Breast epithelium (tissue), 3 donors: ENCODE results near the gene WDR18.

ENCODE experiments used
- POLR2A ChIP-seq: fragments of 450-650 bp; IDR thresholded peaks from one replicate; pipeline ENCODE4 v1.6.1; 2016; ENCODE audit warnings: antibody characterized with exemption, mild to moderate bottlenecking, moderate library complexity
- POLR2AphosphoS5 ChIP-seq, 3 donors: sonication (generic); formaldehyde crosslinking; IDR thresholded peaks; one replicate each; pipeline ENCODE4 v1.6.1; 2017; ENCODE audit warnings: antibody characterized with exemption in 3 of 3
- TF ChIP-seq, protein P1 (sequence below), 3 donors: fragments of 450-650 bp; IDR thresholded peaks; one replicate each; pipeline ENCODE4 v1.5.1; 2016 to 2017; ENCODE audit warnings: antibody characterized with exemption in 3 of 3, mild to moderate bottlenecking in 3 of 3, moderate library complexity in 3 of 3

DNA sequence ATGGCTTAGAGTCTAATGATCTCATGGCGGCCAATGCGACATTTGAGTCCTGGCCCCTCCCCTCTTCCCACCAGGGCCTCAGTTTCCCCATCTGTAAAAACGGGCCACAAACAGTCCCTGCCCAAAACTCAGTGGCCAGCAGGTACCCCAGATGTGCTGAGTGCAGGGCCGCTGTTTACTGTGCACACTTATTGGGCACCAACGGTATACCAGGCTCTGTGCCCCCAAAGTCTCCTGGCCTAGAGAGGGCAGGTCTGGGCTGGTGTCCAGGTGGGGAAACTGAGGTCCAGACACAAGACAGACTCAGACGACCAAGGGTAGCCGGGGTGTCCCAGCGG, 23.6 kb upstream of the WDR18 start:
- TF ChIP-seq, protein P1, sequence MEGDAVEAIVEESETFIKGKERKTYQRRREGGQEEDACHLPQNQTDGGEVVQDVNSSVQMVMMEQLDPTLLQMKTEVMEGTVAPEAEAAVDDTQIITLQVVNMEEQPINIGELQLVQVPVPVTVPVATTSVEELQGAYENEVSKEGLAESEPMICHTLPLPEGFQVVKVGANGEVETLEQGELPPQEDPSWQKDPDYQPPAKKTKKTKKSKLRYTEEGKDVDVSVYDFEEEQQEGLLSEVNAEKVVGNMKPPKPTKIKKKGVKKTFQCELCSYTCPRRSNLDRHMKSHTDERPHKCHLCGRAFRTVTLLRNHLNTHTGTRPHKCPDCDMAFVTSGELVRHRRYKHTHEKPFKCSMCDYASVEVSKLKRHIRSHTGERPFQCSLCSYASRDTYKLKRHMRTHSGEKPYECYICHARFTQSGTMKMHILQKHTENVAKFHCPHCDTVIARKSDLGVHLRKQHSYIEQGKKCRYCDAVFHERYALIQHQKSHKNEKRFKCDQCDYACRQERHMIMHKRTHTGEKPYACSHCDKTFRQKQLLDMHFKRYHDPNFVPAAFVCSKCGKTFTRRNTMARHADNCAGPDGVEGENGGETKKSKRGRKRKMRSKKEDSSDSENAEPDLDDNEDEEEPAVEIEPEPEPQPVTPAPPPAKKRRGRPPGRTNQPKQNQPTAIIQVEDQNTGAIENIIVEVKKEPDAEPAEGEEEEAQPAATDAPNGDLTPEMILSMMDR (IDR thresholded peaks at IDR 0.05), result no peak
- TF ChIP-seq POLR2A, result no peak
- no peak for TF ChIP-seq POLR2AphosphoS5 (IDR thresholded peaks at IDR 0.05)
